HCT116 (cell line): Measurements from ENCODE around the gene GPR62. TPM values are rescaled to one million over a fixed set of nuclear protein-coding genes. Genes with fewer than 3 reads are reported as not detected.

Source experiments
- ATAC-seq: fragments of 200-7000 bp; cut with Tn5 transposase; 2 replicates; pipeline ENCODE4 v1.9.1; 2020; ENCODE audit warnings: mild to moderate bottlenecking, moderate library complexity
- BruUV-seq: library from RNA; stranded (reverse); fragments of 400-500 nt; replicated peaks from 2 replicates; lab custom pipeline; 2021; lab: Mats Ljungman, UMichigan
- CTCF ChIA-PET: fragments of 300-600 bp; sonication (Branson Sonifier 250); formaldehyde crosslinking; loops from one replicate; lab custom pipeline; 2021; ENCODE audit warnings: antibody characterized with exemption; lab: Charles Lee
- POLR2A ChIA-PET: fragments of 300-600, 350-600 bp; sonication (Branson Sonifier 250); formaldehyde crosslinking; loops from one replicate; lab custom pipeline; 2021; ENCODE audit warnings: antibody characterized with exemption; lab: Charles Lee
- RAD21 ChIA-PET, 2 experiments: fragments of 300-600 bp; sonication (Branson Sonifier 250); formaldehyde crosslinking; loops; one replicate each; lab custom pipeline; 2023; ENCODE audit warnings: low total read pairs in 2 of 2; ENCODE audit not compliant: uncharacterized antibody in 2 of 2, unreplicated experiment in 2 of 2, low non-redundant PET in 1 of 2; lab: Charles Lee
- DNase-seq: peaks from one replicate; pipeline ENCODE4 v3.0.0-alpha.2; 2010; ENCODE audit warnings: low read depth, low spot score
- H2AFZ ChIP-seq: fragments of 200-600 bp; shearing (Covaris generic), sonication (generic); 2 replicates; pipeline ENCODE4 v1.6.1; 2017; ENCODE audit warnings: low read depth, mixed run types, mixed read lengths, antibody characterized with exemption, low read length; ENCODE audit not compliant: poor library complexity, severe bottlenecking
- H3K27ac ChIP-seq: 2 replicates; pipeline ENCODE4 v1.5.1; 2012; ENCODE audit warnings: low read depth, low read length
- H3K27me3 ChIP-seq: fragments of 200-600 bp; sonication (generic); 2 replicates; pipeline ENCODE4 v1.6.1; 2016; ENCODE audit warnings: mixed run types, low read length, mixed read lengths; ENCODE audit not compliant: insufficient read depth
- H3K36me3 ChIP-seq, 2 experiments: fragments of 200-500 bp in 1 of 2; fragments of 200-600 bp in 1 of 2; sonication (Bioruptor generic) in 1 of 2; sonication (generic) in 1 of 2; 2 replicates each; pipeline versions ENCODE4 v1.5.1 to v1.6.1; 2014 to 2016; ENCODE audit warnings: low read length in 2 of 2, inconsistent platforms in 1 of 2, mixed read lengths in 1 of 2, mixed run types in 1 of 2; ENCODE audit not compliant: insufficient read depth in 2 of 2, control insufficient read depth in 1 of 2
- H3K4me1 ChIP-seq, 2 experiments: fragments of 200-600 bp in 1 of 2; sonication (generic) in 1 of 2; 2 replicates each; pipeline versions ENCODE4 v1.5.1 to v1.6.1; 2012 to 2017; ENCODE audit warnings: low read length in 2 of 2, inconsistent platforms in 1 of 2, mild to moderate bottlenecking in 1 of 2, mixed read lengths in 1 of 2, mixed run types in 1 of 2, moderate library complexity in 1 of 2; ENCODE audit not compliant: insufficient read depth in 2 of 2, control insufficient read depth in 1 of 2
- H3K4me2 ChIP-seq: fragments of 200-600 bp; sonication (generic); 2 replicates; pipeline ENCODE4 v1.6.1; 2017; ENCODE audit warnings: mixed run types, low read length, mixed read lengths
- H3K4me3 ChIP-seq, 2 experiments: fragments of 200-600 bp in 1 of 2; sonication (generic) in 1 of 2; replicated peaks in 1 of 2; 2 replicates each; pipeline ENCODE4 v1.5.1; 2011 to 2016; ENCODE audit warnings: low read length in 2 of 2, control low read depth in 1 of 2, low read depth in 1 of 2, mild to moderate bottlenecking in 1 of 2, mixed read lengths in 1 of 2, mixed run types in 1 of 2
- H3K79me2 ChIP-seq: fragments of 200-600 bp; sonication (generic); 2 replicates; pipeline ENCODE4 v1.6.1; 2017; ENCODE audit warnings: mild to moderate bottlenecking, mixed run types, low read length, moderate library complexity, mixed read lengths; ENCODE audit not compliant: insufficient read depth
- H3K9ac ChIP-seq: fragments of 200-600 bp; sonication (generic); 2 replicates; pipeline ENCODE4 v1.6.1; 2016; ENCODE audit warnings: low read length, mixed read lengths
- H3K9me2 ChIP-seq: fragments of 200-600 bp; sonication (generic), shearing (Covaris generic); 2 replicates; pipeline ENCODE4 v1.6.1; 2017; ENCODE audit warnings: mixed run types, mild to moderate bottlenecking, moderate library complexity; ENCODE audit not compliant: insufficient read depth
- H3K9me3 ChIP-seq, 2 experiments: fragments of 200-500 bp in 1 of 2; fragments of 200-600 bp in 1 of 2; sonication (Bioruptor generic) in 1 of 2; sonication (generic) in 1 of 2; 2 replicates each; pipeline ENCODE4 v1.6.1; 2014 to 2017; ENCODE audit warnings: low read length in 2 of 2, mixed read lengths in 2 of 2, inconsistent platforms in 1 of 2, low read depth in 1 of 2, mild to moderate bottlenecking in 1 of 2, mixed run types in 1 of 2, moderate library complexity in 1 of 2; ENCODE audit not compliant: control insufficient read depth in 1 of 2, insufficient read depth in 1 of 2
- H4K20me1 ChIP-seq: fragments of 200-600 bp; sonication (generic), shearing (Covaris generic); 2 replicates; pipeline ENCODE4 v1.6.1; 2017; ENCODE audit warnings: mixed run types, mild to moderate bottlenecking, moderate library complexity; ENCODE audit not compliant: insufficient read depth
- CBX3 ChIP-seq: IDR thresholded peaks from 2 replicates; pipeline ENCODE4 v1.6.1; 2012; ENCODE audit warnings: low read depth
- EGR1 ChIP-seq: IDR thresholded peaks from 2 replicates; pipeline ENCODE4 v1.6.1; 2012; ENCODE audit warnings: low read depth
- EZH2 ChIP-seq: fragments of 200-600 bp; sonication (generic); IDR thresholded peaks from 2 replicates; pipeline ENCODE4 v1.6.1; 2017; ENCODE audit warnings: antibody characterized with exemption, mixed run types
- EZH2phosphoT487 ChIP-seq: fragments of 200-600 bp; IDR thresholded peaks from 2 replicates; pipeline ENCODE4 v1.6.1; 2018; ENCODE audit warnings: antibody characterized with exemption, borderline replicate concordance
- FOSL1 ChIP-seq: IDR thresholded peaks from 2 replicates; pipeline ENCODE4 v1.6.1; 2012; ENCODE audit warnings: low read depth
- JUND ChIP-seq: IDR thresholded peaks from 2 replicates; pipeline ENCODE4 v1.6.1; 2012
- POLR2A ChIP-seq: IDR thresholded peaks from 2 replicates; pipeline ENCODE4 v1.7.0; 2011; ENCODE audit warnings: borderline replicate concordance; ENCODE audit not compliant: insufficient read depth, insufficient read length; ENCODE audit errors: extremely low read depth
- POLR2AphosphoS5 ChIP-seq: IDR thresholded peaks from 2 replicates; pipeline ENCODE4 v1.6.1; 2011; ENCODE audit warnings: mild to moderate bottlenecking, low read depth, low read length, moderate library complexity
- RAD21 ChIP-seq: IDR thresholded peaks from 2 replicates; pipeline ENCODE4 v1.6.1; 2012; ENCODE audit warnings: low read depth, mild to moderate bottlenecking
- SIN3A ChIP-seq: IDR thresholded peaks from 2 replicates; pipeline ENCODE4 v1.6.1; 2012; ENCODE audit warnings: low read depth
- SP1 ChIP-seq: IDR thresholded peaks from 2 replicates; pipeline ENCODE4 v1.6.1; 2012; ENCODE audit warnings: low read depth
- SRF ChIP-seq: IDR thresholded peaks from 2 replicates; pipeline ENCODE4 v1.6.1; 2012; ENCODE audit warnings: low read depth
- TCF7L2 ChIP-seq: IDR thresholded peaks from 2 replicates; pipeline ENCODE4 v1.7.0; 2011; ENCODE audit warnings: borderline replicate concordance, inconsistent platforms; ENCODE audit not compliant: insufficient read depth, insufficient read length; ENCODE audit errors: extremely low read depth
- ZFX ChIP-seq: fragments of 450-650 bp; IDR thresholded peaks from 2 replicates; pipeline ENCODE4 v1.6.1; 2017
- intact Hi-C: fragments of 100-400 bp; cut with micrococcal nuclease; formaldehyde crosslinking; loops from 2 replicates; pipeline ENCODE4 v1.10.0; 2022
- total RNA-seq: library from RNA; stranded (reverse); gene quantifications from one replicate; pipeline ENCODE4 v1.2.1, GENCODE V29; 2021; ENCODE audit not compliant: unreplicated experiment

The GPR62 gene
- total RNA-seq, 1 experiment from 2014 or later: not detected

- no peak overlapping the region for H3K4me2 ChIP-seq
- intact Hi-C loops: no loop called here
- CTCF ChIA-PET: no interaction called here
- no peaks in the 10 kb centered on the region for H4K20me1 ChIP-seq
- no peaks in the 10 kb centered on the region for H3K9me3 ChIP-seq
- no peaks in the 10 kb centered on the region for H3K27me3 ChIP-seq
- H3K4me1 ChIP-seq: peaks cover 24 to 56% of the 10 kb centered on the region in 2 experiments
- no peaks in the 10 kb centered on the region for H3K9me2 ChIP-seq
- TF ChIP-seq EZH2phosphoT487: no peak
- TF ChIP-seq FOSL1: no peak
- TF ChIP-seq TCF7L2: no peak
- no peak for TF ChIP-seq ZFX
- no peak for TF ChIP-seq POLR2AphosphoS5
- TF ChIP-seq RAD21: no peak
- TF ChIP-seq POLR2A: no peak
- TF ChIP-seq EZH2: no peak
- no peak for TF ChIP-seq EGR1
- TF ChIP-seq SRF: no peak
- TF ChIP-seq SIN3A: no peak
- TF ChIP-seq JUND: no peak
- TF ChIP-seq SP1: no peak
- no peak for TF ChIP-seq CBX3
- TF ChIP-seq, all 23 proteins: peak for 0
- Histone ChIP-seq H3K9ac (no peak overlapping the region), H2AFZ (no peak overlapping the region), H3K36me3 (no peaks in the 10 kb centered on the region), H3K27ac (no peak overlapping the region; the same call in 1 of the 2 replicates), H3K79me2 (peaks cover 12% of the 10 kb centered on the region), H3K4me3 (no peak overlapping the region)
- no peak for ATAC-seq
- no TSS peak for BruUV-seq
- ChIA-PET RAD21 (no interaction called here), POLR2A (interaction anchor here (1.5 to 4.3 kb wide), 3 partner anchors 7 to 44 kb away, joined by 3 to 47 read pairs (median 31); partner anchors contain the start of genes PARP3, RPL29 and RRP9)
- DNase-seq: no peak
Measured at GRCh38 chr3:51985063-51985462, 29.9 kb downstream of the GPR62 start.
